ENCODE measurements around the gene CD46. TPM values are rescaled to one million over a fixed set of nuclear protein-coding genes. Genes with fewer than 3 reads are reported as not detected.

CD46 gene
- total RNA-seq, 1 experiment from 2014 or later = 91.4 TPM

GRCh38 chr1:207829576-207829975, 77.7 kb downstream of the CD46 start:
- Histone ChIP-seq H3K9me3 (ENCODE audit: low read depth, low read length, poor library complexity, severe bottlenecking) (no peaks in the 10 kb centered on the region), H3K27me3 (replicated peaks; ENCODE audit: insufficient read depth, low read depth, low read length, poor library complexity) (no peaks in the 10 kb centered on the region), H3K36me3 (ENCODE audit: insufficient read depth, low read length, poor library complexity, severe bottlenecking) (no peaks in the 10 kb centered on the region), H3K27ac (ENCODE audit: low read depth, low read length, poor library complexity, severe bottlenecking) (no peak overlapping the region), H3K4me3 (ENCODE audit: low read depth, low read length, poor library complexity, severe bottlenecking) (no peak overlapping the region), H3K4me1 (ENCODE audit: insufficient read depth, low read length, poor library complexity, severe bottlenecking) (no peaks in the 10 kb centered on the region)
- BruUV-seq (replicated peaks) = no TSS peak
- DNase-seq (ENCODE audit: low spot score) = no peak
- intact Hi-C loops (cut with micrococcal nuclease; ENCODE audit: unreplicated experiment) = loop anchor here (5.0 kb wide), 1 partner anchor 38 kb away; no protein-coding TSS in a partner anchor
- TF ChIP-seq, protein P1, sequence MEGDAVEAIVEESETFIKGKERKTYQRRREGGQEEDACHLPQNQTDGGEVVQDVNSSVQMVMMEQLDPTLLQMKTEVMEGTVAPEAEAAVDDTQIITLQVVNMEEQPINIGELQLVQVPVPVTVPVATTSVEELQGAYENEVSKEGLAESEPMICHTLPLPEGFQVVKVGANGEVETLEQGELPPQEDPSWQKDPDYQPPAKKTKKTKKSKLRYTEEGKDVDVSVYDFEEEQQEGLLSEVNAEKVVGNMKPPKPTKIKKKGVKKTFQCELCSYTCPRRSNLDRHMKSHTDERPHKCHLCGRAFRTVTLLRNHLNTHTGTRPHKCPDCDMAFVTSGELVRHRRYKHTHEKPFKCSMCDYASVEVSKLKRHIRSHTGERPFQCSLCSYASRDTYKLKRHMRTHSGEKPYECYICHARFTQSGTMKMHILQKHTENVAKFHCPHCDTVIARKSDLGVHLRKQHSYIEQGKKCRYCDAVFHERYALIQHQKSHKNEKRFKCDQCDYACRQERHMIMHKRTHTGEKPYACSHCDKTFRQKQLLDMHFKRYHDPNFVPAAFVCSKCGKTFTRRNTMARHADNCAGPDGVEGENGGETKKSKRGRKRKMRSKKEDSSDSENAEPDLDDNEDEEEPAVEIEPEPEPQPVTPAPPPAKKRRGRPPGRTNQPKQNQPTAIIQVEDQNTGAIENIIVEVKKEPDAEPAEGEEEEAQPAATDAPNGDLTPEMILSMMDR (conservative IDR thresholded peaks at IDR 0.05; ENCODE audit: low read depth, low read length) = no peak
- ChIA-PET CTCF (interaction anchor here (1.5 kb wide), 1 partner anchor 40 kb away, joined by 4 read pairs; no protein-coding TSS in a partner anchor), POLR2A (ENCODE audit: low non-redundant PET) (no interaction called here)

- Histone ChIP-seq H3K36me3 (ENCODE audit: insufficient read depth, low read length, poor library complexity, severe bottlenecking) (no peaks in the 10 kb centered on the region), H3K27ac (ENCODE audit: low read depth, low read length, poor library complexity, severe bottlenecking) (no peak overlapping the region), H3K4me3 (ENCODE audit: low read depth, low read length, poor library complexity, severe bottlenecking) (no peak overlapping the region), H3K4me1 (ENCODE audit: insufficient read depth, low read length, poor library complexity, severe bottlenecking) (no peaks in the 10 kb centered on the region), H3K9me3 (ENCODE audit: low read depth, low read length, poor library complexity, severe bottlenecking) (no peaks in the 10 kb centered on the region), H3K27me3 (replicated peaks; ENCODE audit: insufficient read depth, low read depth, low read length, poor library complexity) (no peaks in the 10 kb centered on the region)
- TF ChIP-seq, protein P1 (conservative IDR thresholded peaks at IDR 0.05; ENCODE audit: low read depth, low read length) = no peak
- TF ChIP-seq EZH2 (IDR thresholded peaks at IDR 0.05; ENCODE audit: borderline replicate concordance, low read depth, low read length, poor library complexity, severe bottlenecking) = no peak
- ChIA-PET CTCF (no interaction called here), POLR2A (ENCODE audit: low non-redundant PET) (no interaction called here)
- DNase-seq (ENCODE audit: low spot score) = no peak
- BruUV-seq (replicated peaks) = no TSS peak
- intact Hi-C loops (cut with micrococcal nuclease; ENCODE audit: unreplicated experiment) = no loop called here
Measured at GRCh38 chr1:207830788-207831187, 78.9 kb downstream of the CD46 start.

DNA sequence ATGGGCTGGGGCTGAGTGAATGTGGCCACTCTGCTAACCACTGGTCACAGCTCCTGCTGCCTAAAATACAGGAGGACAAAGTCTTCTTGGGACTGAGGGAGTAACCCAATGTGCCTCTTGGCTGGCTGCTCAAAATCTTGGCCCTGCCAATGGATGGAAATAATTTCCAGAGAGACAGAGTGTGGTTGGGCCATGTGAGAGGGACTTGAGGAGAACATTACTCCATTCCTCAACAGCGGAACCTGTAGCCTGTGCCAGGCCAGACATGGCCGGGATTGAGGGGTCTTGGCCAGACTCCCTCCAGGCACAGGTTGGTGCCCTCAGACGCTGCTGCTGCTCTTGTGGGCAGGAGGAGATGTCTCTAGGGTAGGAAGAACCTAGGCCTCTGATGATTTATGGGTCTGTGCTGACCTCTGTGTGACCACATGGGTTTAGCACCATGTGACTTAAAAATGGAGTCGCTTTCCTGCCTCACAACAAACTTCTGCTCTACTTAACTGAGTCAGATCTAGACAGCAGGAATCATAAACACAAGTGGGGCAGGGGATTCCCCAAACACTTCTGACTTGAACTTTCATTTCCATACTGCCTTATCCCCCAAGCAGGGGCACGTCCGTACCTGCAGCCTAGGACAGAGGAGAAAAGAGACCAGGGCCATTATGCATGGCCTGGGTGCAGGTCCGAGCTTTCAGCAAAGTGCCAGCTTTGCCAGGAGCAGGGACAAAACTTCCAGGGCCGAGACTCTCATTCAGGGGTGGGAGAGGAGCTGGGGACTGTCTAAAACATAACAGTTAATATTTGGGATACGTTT, 79.9 kb downstream of the CD46 start:
- DNase-seq (ENCODE audit: low spot score) = no peak
- Histone ChIP-seq H3K4me3 (ENCODE audit: low read depth, low read length, poor library complexity, severe bottlenecking) (no peak overlapping the region), H3K27ac (ENCODE audit: low read depth, low read length, poor library complexity, severe bottlenecking) (no peak overlapping the region), H3K36me3 (ENCODE audit: insufficient read depth, low read length, poor library complexity, severe bottlenecking) (no peaks in the 10 kb centered on the region), H3K4me1 (ENCODE audit: insufficient read depth, low read length, poor library complexity, severe bottlenecking) (no peaks in the 10 kb centered on the region), H3K27me3 (replicated peaks; ENCODE audit: insufficient read depth, low read depth, low read length, poor library complexity) (no peaks in the 10 kb centered on the region), H3K9me3 (ENCODE audit: low read depth, low read length, poor library complexity, severe bottlenecking) (no peaks in the 10 kb centered on the region)
- intact Hi-C loops (cut with micrococcal nuclease; ENCODE audit: unreplicated experiment) = no loop called here
- POLR2A ChIA-PET (ENCODE audit: low non-redundant PET) = no interaction called here
- TF ChIP-seq, protein P1 (conservative IDR thresholded peaks at IDR 0.05; ENCODE audit: low read depth, low read length) = no peak
- no peak for TF ChIP-seq EZH2 (IDR thresholded peaks at IDR 0.05; ENCODE audit: borderline replicate concordance, low read depth, low read length, poor library complexity, severe bottlenecking)
- BruUV-seq (replicated peaks) = no TSS peak
- CTCF ChIA-PET = no interaction called here
